ENCODE data around the gene OR52A1.

Gene OR52A1

GRCh38 chr11:5131584-5132335 is 22.8 kb downstream of the OR52A1 start:
- Histone ChIP-seq H3K9ac (ENCODE audit: low read length) (no peak overlapping the region), H3K4me1 (ENCODE audit: insufficient read depth, low read length) (no peaks in the 10 kb centered on the region), H3K36me3 (ENCODE audit: insufficient read depth, low read length) (no peaks in the 10 kb centered on the region), H3K4me3 (ENCODE audit: low read depth in 1 of 2, low read length in 2 of 2) (no peak overlapping the region), H3K27me3 (ENCODE audit: control insufficient read depth in 1 of 2, insufficient read depth in 2 of 2, low read length in 2 of 2) (no peaks in the 10 kb centered on the region), H3K9me3 (ENCODE audit: low read length) (no peaks in the 10 kb centered on the region), H3K27ac (ENCODE audit: low read depth, low read length) (no peak overlapping the region)

DNA sequence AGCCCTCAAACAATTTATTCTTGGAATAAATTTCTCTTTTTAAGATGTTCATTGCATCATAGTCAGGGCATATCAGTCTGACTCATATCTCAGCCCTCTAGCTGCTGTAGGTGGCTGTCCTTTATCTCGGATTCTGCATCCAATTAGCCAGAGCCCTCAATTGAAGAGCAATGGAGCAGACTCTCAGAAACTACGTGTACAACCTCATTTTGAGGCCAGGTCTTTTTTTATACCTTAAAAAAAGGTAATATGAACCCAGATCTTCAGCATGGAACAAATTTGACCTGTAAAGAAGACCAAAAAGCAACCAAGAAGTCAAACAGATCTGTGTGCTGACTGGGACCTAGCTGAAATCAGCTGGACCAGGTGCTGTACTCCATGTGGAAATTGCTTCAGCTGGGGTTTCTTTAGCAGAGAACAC is 25.1 kb downstream of the OR52A1 start:
- H3K27me3 ChIP-seq (ENCODE audit: control insufficient read depth in 1 of 2, insufficient read depth in 2 of 2, low read length in 2 of 2), result no peaks in the 10 kb centered on the region
- H3K4me3 ChIP-seq (ENCODE audit: low read depth in 1 of 2, low read length in 2 of 2), result no peak overlapping the region
- no peak overlapping the region for H3K27ac ChIP-seq (ENCODE audit: low read depth, low read length)
- no peak overlapping the region for H3K9ac ChIP-seq (ENCODE audit: low read length)
- no peaks in the 10 kb centered on the region for H3K36me3 ChIP-seq (ENCODE audit: insufficient read depth, low read length)
- H3K4me1 ChIP-seq (ENCODE audit: insufficient read depth, low read length), result no peaks in the 10 kb centered on the region
- H3K9me3 ChIP-seq (ENCODE audit: low read length), result no peaks in the 10 kb centered on the region

DNA sequence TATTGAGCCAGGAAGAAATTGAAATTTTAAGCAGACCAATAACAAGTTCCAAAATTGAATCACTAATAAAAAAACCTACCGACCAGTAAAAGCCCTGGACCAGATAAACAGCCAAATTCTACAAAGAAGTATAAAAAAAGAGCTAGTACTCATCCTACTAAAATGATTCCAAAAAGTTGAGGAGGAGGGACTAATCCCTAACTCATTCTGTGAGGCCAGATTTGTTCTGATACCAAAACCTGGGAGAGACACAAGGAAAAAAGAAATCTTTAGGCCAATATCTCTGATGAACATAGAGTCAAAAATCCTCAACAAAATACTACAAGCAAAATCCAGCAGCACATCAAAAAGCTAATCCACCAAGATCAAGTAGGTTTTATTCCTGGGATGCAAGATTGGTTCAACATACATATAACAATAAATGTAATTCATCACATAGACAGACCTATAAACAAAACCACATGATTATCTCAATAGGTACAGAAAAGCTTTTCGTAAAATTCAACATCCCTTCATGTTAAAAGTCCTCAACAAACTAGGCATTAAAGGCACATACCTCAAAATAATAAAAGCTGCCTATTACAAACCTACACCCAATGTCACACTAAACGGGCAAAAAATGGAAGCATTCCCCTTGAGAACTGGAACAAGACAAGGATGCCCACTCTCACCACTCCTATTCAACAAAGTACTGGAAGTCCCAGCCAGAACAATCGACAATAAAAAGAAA is 29.5 kb downstream of the OR52A1 start:
- no peaks in the 10 kb centered on the region for H3K27me3 ChIP-seq (ENCODE audit: control insufficient read depth in 1 of 2, insufficient read depth in 2 of 2, low read length in 2 of 2)
- H3K27ac ChIP-seq (ENCODE audit: low read depth, low read length), result no peak overlapping the region
- no peaks in the 10 kb centered on the region for H3K9me3 ChIP-seq (ENCODE audit: low read length)
- H3K9ac ChIP-seq (ENCODE audit: low read length), result no peak overlapping the region
- no peak overlapping the region for H3K4me3 ChIP-seq (ENCODE audit: low read depth in 1 of 2, low read length in 2 of 2)
- H3K4me1 ChIP-seq (ENCODE audit: insufficient read depth, low read length), result no peaks in the 10 kb centered on the region
- H3K36me3 ChIP-seq (ENCODE audit: insufficient read depth, low read length), result no peaks in the 10 kb centered on the region

DNA sequence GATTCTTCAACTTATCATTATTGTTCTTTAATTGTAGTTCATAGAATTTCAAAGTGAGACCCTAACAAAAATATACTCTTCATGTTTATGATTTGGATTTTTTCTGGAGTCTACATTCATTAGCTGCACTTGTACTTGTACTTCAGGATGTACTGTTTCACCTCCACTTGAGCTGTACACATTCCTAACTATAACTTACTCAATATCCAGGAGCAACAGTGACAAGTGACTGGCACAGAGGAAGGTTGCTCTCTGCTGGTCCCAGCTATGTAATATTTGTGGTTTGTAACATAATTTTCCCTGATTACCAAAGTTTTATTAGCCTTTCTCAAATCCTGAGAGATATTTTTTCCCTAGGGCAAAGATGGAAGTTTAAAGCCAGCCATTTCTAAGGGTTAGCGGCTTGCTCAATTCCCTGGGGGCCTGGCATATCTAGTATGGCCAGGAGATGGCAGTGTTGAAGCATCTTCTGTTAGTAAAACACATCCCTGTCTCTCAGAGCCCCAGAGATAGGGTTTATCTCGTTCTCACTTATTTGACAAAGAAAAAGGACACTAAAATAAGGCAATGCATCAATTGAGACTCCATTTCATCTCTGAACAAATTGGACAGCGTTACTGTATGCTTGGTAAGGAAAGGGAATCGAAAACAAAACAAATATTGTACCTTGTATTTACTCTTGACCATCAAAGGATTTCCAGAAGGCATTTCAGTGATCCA is 30.6 kb downstream of the OR52A1 start:
- no peaks in the 10 kb centered on the region for H3K36me3 ChIP-seq (ENCODE audit: insufficient read depth, low read length)
- H3K4me1 ChIP-seq (ENCODE audit: insufficient read depth, low read length), result no peaks in the 10 kb centered on the region
- H3K9me3 ChIP-seq (ENCODE audit: low read length), result no peaks in the 10 kb centered on the region
- H3K27ac ChIP-seq (ENCODE audit: low read depth, low read length), result no peak overlapping the region
- no peak overlapping the region for H3K4me3 ChIP-seq (ENCODE audit: low read depth in 1 of 2, low read length in 2 of 2)
- no peaks in the 10 kb centered on the region for H3K27me3 ChIP-seq (ENCODE audit: control insufficient read depth in 1 of 2, insufficient read depth in 2 of 2, low read length in 2 of 2)
- no peak overlapping the region for H3K9ac ChIP-seq (ENCODE audit: low read length)

DNA sequence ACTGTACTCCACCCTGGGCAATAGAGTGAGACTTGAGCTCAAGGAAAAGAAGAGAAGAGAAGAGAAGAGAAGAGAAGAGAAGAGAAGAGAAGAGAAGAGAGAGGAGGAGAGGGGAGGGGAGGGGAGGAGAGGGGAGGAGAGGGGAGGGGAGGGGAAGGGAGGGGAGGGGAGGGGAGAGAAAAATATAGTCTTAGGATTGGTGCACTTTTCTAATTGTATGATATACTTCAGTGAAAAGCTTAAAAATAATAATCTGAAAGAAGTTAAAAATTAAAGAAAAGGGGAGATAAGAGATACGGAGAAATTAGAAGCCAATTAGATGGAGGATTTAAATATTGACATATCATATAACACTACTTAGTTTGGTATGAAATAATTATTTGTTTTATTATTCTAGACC is 35.7 kb downstream of the OR52A1 start:
- Histone ChIP-seq H3K27ac (ENCODE audit: low read depth, low read length) (no peak overlapping the region), H3K4me1 (ENCODE audit: insufficient read depth, low read length) (no peaks in the 10 kb centered on the region), H3K27me3 (ENCODE audit: control insufficient read depth in 1 of 2, insufficient read depth in 2 of 2, low read length in 2 of 2) (no peaks in the 10 kb centered on the region), H3K9me3 (ENCODE audit: low read length) (peaks cover 4% of the 10 kb centered on the region), H3K36me3 (ENCODE audit: insufficient read depth, low read length) (no peaks in the 10 kb centered on the region), H3K9ac (ENCODE audit: low read length) (no peak overlapping the region), H3K4me3 (ENCODE audit: low read depth in 1 of 2, low read length in 2 of 2) (no peak overlapping the region)

DNA sequence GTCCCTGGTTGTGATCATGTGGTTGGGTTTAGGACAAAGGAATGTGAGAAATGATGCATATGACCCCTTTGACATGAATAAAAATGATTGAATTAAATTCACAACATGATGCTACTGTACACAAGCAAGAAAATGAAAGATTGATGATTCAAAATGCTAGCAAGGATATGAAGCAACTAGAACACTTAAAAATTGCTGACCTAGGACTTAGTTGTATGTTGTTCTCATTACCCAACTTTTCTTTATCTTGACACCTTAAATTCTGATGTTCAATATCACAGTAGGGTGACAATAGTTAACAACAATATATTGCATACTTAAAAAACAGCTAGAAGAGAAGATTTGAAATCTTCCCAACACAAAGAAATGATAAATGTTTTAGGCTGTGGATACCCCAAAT is 37.0 kb downstream of the OR52A1 start:
- no peaks in the 10 kb centered on the region for H3K4me1 ChIP-seq (ENCODE audit: insufficient read depth, low read length)
- H3K4me3 ChIP-seq (ENCODE audit: low read depth in 1 of 2, low read length in 2 of 2), result no peak overlapping the region
- H3K9ac ChIP-seq (ENCODE audit: low read length), result no peak overlapping the region
- no peaks in the 10 kb centered on the region for H3K27me3 ChIP-seq (ENCODE audit: control insufficient read depth in 1 of 2, insufficient read depth in 2 of 2, low read length in 2 of 2)
- H3K36me3 ChIP-seq (ENCODE audit: insufficient read depth, low read length), result no peaks in the 10 kb centered on the region
- peaks cover 4% of the 10 kb centered on the region for H3K9me3 ChIP-seq (ENCODE audit: low read length)
- no peak overlapping the region for H3K27ac ChIP-seq (ENCODE audit: low read depth, low read length)

DNA sequence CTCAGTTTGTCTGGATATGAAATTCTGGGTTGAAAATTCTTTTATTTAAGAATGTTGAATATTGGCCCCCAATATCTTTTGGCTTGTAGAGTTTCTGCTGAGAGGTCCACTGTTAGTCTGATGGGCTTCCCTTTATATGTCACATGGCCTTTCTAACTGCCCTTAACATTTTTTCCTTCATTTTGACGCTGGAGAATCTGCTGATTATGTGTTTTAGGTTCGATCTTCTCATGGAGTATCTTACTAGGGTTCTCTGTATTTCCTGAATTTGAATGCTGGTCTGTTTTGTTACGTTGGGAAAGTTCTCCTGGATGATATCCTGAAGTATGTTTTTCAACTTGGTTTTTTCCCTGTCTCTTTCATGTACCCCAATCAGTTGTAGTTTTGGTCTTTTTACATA is 39.2 kb downstream of the OR52A1 start:
- Histone ChIP-seq H3K27ac (ENCODE audit: low read depth, low read length) (no peak overlapping the region), H3K9me3 (ENCODE audit: low read length) (peaks cover 4% of the 10 kb centered on the region)

GRCh38 chr11:5107285-5107684 is 47.3 kb downstream of the OR52A1 start:
- no peak overlapping the region for H3K9ac ChIP-seq (ENCODE audit: low read length)
- H3K4me1 ChIP-seq (ENCODE audit: insufficient read depth, low read length), result no peaks in the 10 kb centered on the region
- no peak overlapping the region for H3K4me3 ChIP-seq (ENCODE audit: low read depth in 1 of 2, low read length in 2 of 2)
- H3K9me3 ChIP-seq (ENCODE audit: low read length), result no peaks in the 10 kb centered on the region
- no peaks in the 10 kb centered on the region for H3K36me3 ChIP-seq (ENCODE audit: insufficient read depth, low read length)
- no peaks in the 10 kb centered on the region for H3K27me3 ChIP-seq (ENCODE audit: control insufficient read depth in 1 of 2, insufficient read depth in 2 of 2, low read length in 2 of 2)
- H3K27ac ChIP-seq (ENCODE audit: low read depth, low read length), result no peak overlapping the region

More for the DNA sequence above, 39.2 kb downstream of the OR52A1 start:
- Histone ChIP-seq H3K4me1 (ENCODE audit: insufficient read depth, low read length) (no peaks in the 10 kb centered on the region), H3K36me3 (ENCODE audit: insufficient read depth, low read length) (no peaks in the 10 kb centered on the region), H3K27me3 (ENCODE audit: control insufficient read depth in 1 of 2, insufficient read depth in 2 of 2, low read length in 2 of 2) (no peaks in the 10 kb centered on the region), H3K4me3 (ENCODE audit: low read depth in 1 of 2, low read length in 2 of 2) (no peak overlapping the region), H3K9ac (ENCODE audit: low read length) (no peak overlapping the region)

GRCh38 chr11:5103066-5103465 is 51.5 kb downstream of the OR52A1 start:
- Histone ChIP-seq H3K36me3 (ENCODE audit: insufficient read depth, low read length) (no peaks in the 10 kb centered on the region), H3K27ac (ENCODE audit: low read depth, low read length) (no peak overlapping the region), H3K9ac (ENCODE audit: low read length) (no peak overlapping the region), H3K4me3 (ENCODE audit: low read depth in 1 of 2, low read length in 2 of 2) (no peak overlapping the region), H3K27me3 (ENCODE audit: control insufficient read depth in 1 of 2, insufficient read depth in 2 of 2, low read length in 2 of 2) (no peaks in the 10 kb centered on the region), H3K9me3 (ENCODE audit: low read length) (no peaks in the 10 kb centered on the region), H3K4me1 (ENCODE audit: insufficient read depth, low read length) (no peaks in the 10 kb centered on the region)

DNA sequence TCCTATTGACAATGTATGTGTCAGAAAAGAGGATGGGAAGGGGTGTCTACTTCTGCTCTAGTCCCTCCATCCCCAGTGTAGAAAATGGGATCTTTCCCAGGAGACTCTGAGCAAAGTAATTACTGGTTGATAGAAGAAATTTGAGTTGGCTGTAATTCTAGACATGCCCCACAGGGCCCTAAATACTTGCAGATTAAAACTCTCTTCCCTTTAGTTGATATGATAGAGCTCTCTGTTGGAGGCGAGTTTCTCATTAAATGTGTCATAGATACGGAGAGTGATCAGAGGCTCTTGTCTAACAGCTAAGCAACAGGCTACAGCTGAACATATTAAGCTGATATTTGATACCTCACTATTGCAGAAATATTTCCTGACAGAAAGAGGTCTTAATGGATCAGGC is 52.3 kb downstream of the OR52A1 start:
- Histone ChIP-seq H3K27ac (ENCODE audit: low read depth, low read length) (no peak overlapping the region), H3K27me3 (ENCODE audit: control insufficient read depth in 1 of 2, insufficient read depth in 2 of 2, low read length in 2 of 2) (no peaks in the 10 kb centered on the region), H3K4me1 (ENCODE audit: insufficient read depth, low read length) (no peaks in the 10 kb centered on the region), H3K9ac (ENCODE audit: low read length) (no peak overlapping the region), H3K4me3 (ENCODE audit: low read depth in 1 of 2, low read length in 2 of 2) (no peak overlapping the region), H3K36me3 (ENCODE audit: insufficient read depth, low read length) (no peaks in the 10 kb centered on the region), H3K9me3 (ENCODE audit: low read length) (no peaks in the 10 kb centered on the region)

DNA sequence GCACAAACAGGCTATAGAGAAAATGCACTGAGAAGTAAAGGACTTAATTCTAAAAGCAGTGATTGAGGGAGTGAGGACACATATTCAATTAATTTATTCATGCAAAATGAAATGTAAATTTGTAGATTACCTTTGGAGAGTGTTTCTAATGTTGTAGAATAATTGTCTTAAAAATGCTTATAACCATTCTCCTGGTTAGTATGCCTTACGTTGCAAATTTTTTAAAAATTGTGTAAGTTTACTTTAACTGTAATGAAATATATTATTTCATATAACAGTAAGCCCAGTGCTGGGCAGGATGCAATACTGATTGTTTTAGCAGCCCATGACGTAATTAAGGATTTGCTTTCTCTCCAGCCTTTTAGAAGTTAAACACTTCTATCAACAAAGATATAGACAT is 58.5 kb downstream of the OR52A1 start:
- H3K9me3 ChIP-seq (ENCODE audit: low read length), result no peaks in the 10 kb centered on the region
- H3K27me3 ChIP-seq (ENCODE audit: control insufficient read depth in 1 of 2, insufficient read depth in 2 of 2, low read length in 2 of 2), result no peaks in the 10 kb centered on the region
- no peaks in the 10 kb centered on the region for H3K4me1 ChIP-seq (ENCODE audit: insufficient read depth, low read length)
- H3K27ac ChIP-seq (ENCODE audit: low read depth, low read length), result no peak overlapping the region
- H3K4me3 ChIP-seq (ENCODE audit: low read depth in 1 of 2, low read length in 2 of 2), result no peak overlapping the region
- no peak overlapping the region for H3K9ac ChIP-seq (ENCODE audit: low read length)
- no peaks in the 10 kb centered on the region for H3K36me3 ChIP-seq (ENCODE audit: insufficient read depth, low read length)
